HepG2 (cell line): ENCODE measurements around the gene CDK14. TPM values are rescaled to one million over a fixed set of nuclear protein-coding genes. Genes with fewer than 3 reads are reported as not detected.

Experiments used
- ATAC-seq: fragments of 200-7000 bp; cut with Tn5 transposase; 3 replicates; pipeline ENCODE4 v1.9.1; 2020; ENCODE audit warnings: mild to moderate bottlenecking, moderate library complexity
- BruUV-seq: library from RNA; stranded (reverse); fragments of 400-500 nt; replicated peaks from 2 replicates; lab custom pipeline; 2021; lab: Mats Ljungman, UMichigan
- CTCF ChIA-PET: fragments of 300-600 bp; formaldehyde crosslinking; extraction: SDS; loops from one replicate; lab custom pipeline; 2021; ENCODE audit warnings: low total read pairs, inconsistent platforms, low intra/inter-chr PET ratio; lab: Yijun Ruan, JAX
- POLR2A ChIA-PET: fragments of 350-600 bp; sonication (Branson Sonifier 250); formaldehyde crosslinking; loops from one replicate; lab custom pipeline; 2020; ENCODE audit warnings: antibody characterized with exemption, inconsistent platforms; lab: Yijun Ruan, JAX
- DNase-seq: peaks from one replicate; pipeline ENCODE4 v3.0.0-alpha.2; 2015; ENCODE audit warnings: low spot score
- FAIRE-seq: peaks from 3 replicates; lab custom pipeline; 2011; peaks lifted over from hg19 to GRCh38; lab: Jason Lieb, UNC
- H2AFZ ChIP-seq: one replicate; pipeline ENCODE4 v1.6.1; 2011; ENCODE audit warnings: low read length, inconsistent platforms
- H3K27ac ChIP-seq: fragments of 300-600 bp; 3 replicates; pipeline ENCODE4 v1.8.0; 2011; ENCODE audit warnings: mixed run types, mild to moderate bottlenecking, mixed read lengths, low read length, inconsistent platforms; ENCODE audit not compliant: insufficient read depth; ENCODE audit errors: extremely low read length
- H3K27me3 ChIP-seq, 2 experiments: fragments of 200-600 bp in 1 of 2; 2 replicates in 1 of 2; 3 replicates in 1 of 2; pipeline versions ENCODE4 v1.6.0 to v1.8.0; 2011; ENCODE audit warnings: low read length in 2 of 2, mild to moderate bottlenecking in 2 of 2, moderate library complexity in 2 of 2, inconsistent platforms in 1 of 2; ENCODE audit not compliant: insufficient read depth in 2 of 2, control insufficient read depth in 1 of 2
- H3K36me3 ChIP-seq, 2 experiments: fragments of 200-600 bp in 1 of 2; replicated peaks in 1 of 2; 2 replicates in 1 of 2; 3 replicates in 1 of 2; pipeline versions ENCODE4 v1.5.1 to v1.8.0; 2011; ENCODE audit warnings: low read length in 2 of 2, inconsistent platforms in 1 of 2; ENCODE audit not compliant: insufficient read depth in 2 of 2, control insufficient read depth in 1 of 2
- H3K4me1 ChIP-seq: 2 replicates; pipeline ENCODE4 v1.5.1; 2012; ENCODE audit warnings: low read length, inconsistent platforms; ENCODE audit not compliant: insufficient read depth
- H3K4me2 ChIP-seq: 2 replicates; pipeline ENCODE4 v1.6.0; 2011; ENCODE audit warnings: low read depth, low read length, inconsistent platforms
- H3K4me3 ChIP-seq, 3 experiments: fragments of 200-600 bp in 1 of 3; sonication (generic), shearing (Covaris generic) in 1 of 3; replicated peaks in 1 of 3; 2 replicates each; pipeline ENCODE4 v1.5.1; 2011 to 2016; ENCODE audit warnings: low read length in 3 of 3, inconsistent platforms in 2 of 3, low read depth in 2 of 3, mild to moderate bottlenecking in 2 of 3, control low read depth in 1 of 3, mixed read lengths in 1 of 3; ENCODE audit not compliant: insufficient read depth in 1 of 3
- H3K79me2 ChIP-seq: one replicate; pipeline ENCODE4 v1.6.1; 2011; ENCODE audit warnings: low read length, inconsistent platforms; ENCODE audit not compliant: insufficient read depth
- H3K9ac ChIP-seq: 2 replicates; pipeline ENCODE4 v1.6.0; 2011; ENCODE audit warnings: mild to moderate bottlenecking, low read depth, low read length, inconsistent platforms; ENCODE audit not compliant: insufficient read depth
- H3K9me3 ChIP-seq: 2 replicates; pipeline ENCODE4 v1.5.1; 2012; ENCODE audit warnings: mild to moderate bottlenecking, low read length
- H4K20me1 ChIP-seq: 2 replicates; pipeline ENCODE4 v1.6.0; 2011; ENCODE audit warnings: inconsistent platforms, mild to moderate bottlenecking, low read length, moderate library complexity; ENCODE audit not compliant: insufficient read depth
- ATF2 ChIP-seq: sonication (generic); formaldehyde crosslinking; IDR thresholded peaks from 2 replicates; pipeline ENCODE4 v1.4.0; 2020; ENCODE audit warnings: missing genetic modification reagents
- MLX ChIP-seq: IDR thresholded peaks from 2 replicates; pipeline ENCODE4 v1.6.1; 2016
- REL ChIP-seq: sonication (generic); formaldehyde crosslinking; conservative IDR thresholded peaks from 2 replicates; pipeline ENCODE4 v1.8.0; 2022; ENCODE audit warnings: mild to moderate bottlenecking, missing genetic modification reagents, moderate library complexity
- SAFB2 ChIP-seq: sonication (generic); formaldehyde crosslinking; IDR thresholded peaks from 2 replicates; pipeline ENCODE4 v1.5.1; 2020; ENCODE audit warnings: missing genetic modification reagents, low read depth, mild to moderate bottlenecking, borderline replicate concordance
- SNAPC4 ChIP-seq: sonication (generic); formaldehyde crosslinking; IDR thresholded peaks from 2 replicates; pipeline ENCODE4 v1.4.0; 2020; ENCODE audit warnings: mild to moderate bottlenecking, missing genetic modification reagents
- ZNF605 ChIP-seq: sonication (generic); formaldehyde crosslinking; IDR thresholded peaks from 2 replicates; pipeline ENCODE4 v1.8.0; 2022; ENCODE audit warnings: mild to moderate bottlenecking, missing genetic modification reagents
- WGBS: methylation state at CpG from one replicate; pipeline ENCODE4 v1.1.6; 2017; ENCODE audit warnings: low lambda C conversion rate; 5-methylcytosine and 5-hydroxymethylcytosine counted together
- in situ Hi-C: cut with HindIII; loops from 2 replicates; pipeline ENCODE4 v1.10.0; 2017; ENCODE audit warnings: low pct_unique_long_range_greater_than_20kb; ENCODE audit not compliant: extremely low pct_ligation_motif_present
- intact Hi-C: fragments of 100-400 bp; cut with micrococcal nuclease; formaldehyde crosslinking; loops from one replicate; pipeline ENCODE4 v1.10.0; 2022; ENCODE audit not compliant: unreplicated experiment
- polyA plus RNA-seq, 8 experiments: library from polyadenylated mRNA; depleted of rRNA in 3 of 8; stranded (reverse) in 7 of 8; unstranded in 1 of 8; fragments of >200 nt; fragmentation: Illumina TruSeq in 4 of 8; extraction: Trizol in 4 of 8; gene quantifications; 2 replicates each; pipeline versions ENCODE4 v1.2.1 to v1.2.3, GENCODE V29; 2011 to 2016; ENCODE audit warnings: low read depth in 4 of 8, missing spikeins in 1 of 8, mixed read lengths in 1 of 8; ENCODE audit not compliant: insufficient read depth in 1 of 8
- total RNA-seq, 5 experiments: library from RNA; depleted of rRNA; stranded (reverse); fragments of >200 nt; fragmentation: Illumina TruSeq; extraction: Trizol; gene quantifications; 2 replicates each; pipeline ENCODE4 v1.2.3, GENCODE V29; 2016; ENCODE audit warnings: low read depth in 1 of 5
- TF ChIP-seq, protein P1 (sequence below): sonication (generic); formaldehyde crosslinking; IDR thresholded peaks from 2 replicates; pipeline ENCODE4 v1.8.0; 2022; ENCODE audit warnings: mild to moderate bottlenecking, missing genetic modification reagents, borderline replicate concordance

CDK14 gene
- total and polyA plus RNA-seq, 2 of the 13 experiments (the other 11 are each of a cell fraction or from before 2014, with no cell fraction given): 0.26 to 0.71 TPM

- Histone ChIP-seq H3K27me3 (no peaks in the 10 kb centered on the region), H3K4me3 (no peak overlapping the region), H3K4me2 (no peak overlapping the region), H3K9me3 (no peaks in the 10 kb centered on the region), H3K27ac (no peak overlapping the region), H3K36me3 (no peaks in the 10 kb centered on the region), H4K20me1 (no peaks in the 10 kb centered on the region), H3K79me2 (no peaks in the 10 kb centered on the region), H2AFZ (no peak overlapping the region), H3K4me1 (no peaks in the 10 kb centered on the region), H3K9ac (no peak overlapping the region)
- ChIA-PET CTCF (no interaction called here), POLR2A (no interaction called here)
- TF ChIP-seq ZNF605 (CRISPR knock-in tag) (no peak), ATF2 (CRISPR knock-in tag) (no peak)
- intact Hi-C loops: no loop called here
- FAIRE-seq (no peak), ATAC-seq (no peak), DNase-seq (no peak)
- no TSS peak for BruUV-seq
- 90% methylated on average over 1 of the region's 1 CpG for WGBS
- in situ Hi-C loops: no loop called here
Observed at GRCh38 chr7:91043186-91043585, 447.1 kb downstream of the CDK14 start.

DNA sequence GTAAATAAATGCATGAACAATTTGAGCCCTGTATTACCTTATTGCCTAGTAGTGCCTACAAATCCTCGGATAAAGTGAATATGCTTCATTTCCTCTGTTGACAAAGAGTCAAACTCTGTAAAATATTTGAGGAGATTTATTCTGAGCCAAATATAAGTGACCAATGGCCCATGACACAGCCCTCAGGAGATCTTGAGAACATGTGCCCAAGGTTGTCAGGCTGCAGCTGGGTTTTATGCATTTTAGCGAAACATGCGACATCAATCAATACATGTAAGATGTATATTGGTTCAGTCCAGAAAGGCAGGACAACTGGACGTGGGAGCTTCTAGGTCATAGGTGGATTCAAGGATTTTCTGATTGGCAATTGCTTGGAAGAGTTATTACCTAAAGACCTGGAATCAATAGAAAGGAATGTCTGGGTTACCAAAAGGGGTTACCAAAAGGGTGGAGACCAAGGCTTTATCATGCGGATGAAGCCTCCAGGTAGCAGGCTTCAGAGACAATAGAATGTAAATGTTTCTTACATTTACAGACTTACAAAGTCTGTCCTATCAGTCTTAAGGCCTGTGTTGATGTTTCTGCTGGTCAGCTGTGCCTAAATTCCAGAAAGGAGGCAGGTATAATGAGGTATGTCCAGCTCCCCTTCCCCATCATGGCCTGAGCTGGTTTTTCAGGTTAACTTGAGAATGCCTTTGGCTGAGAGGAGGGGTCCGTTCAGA, 448.0 kb downstream of the CDK14 start:
- intact Hi-C loops: no loop called here
- no TSS peak for BruUV-seq
- POLR2A ChIA-PET: no interaction called here
- TF ChIP-seq REL: no peak
- TF ChIP-seq SNAPC4 (CRISPR knock-in tag): no peak
- TF ChIP-seq, protein P1, sequence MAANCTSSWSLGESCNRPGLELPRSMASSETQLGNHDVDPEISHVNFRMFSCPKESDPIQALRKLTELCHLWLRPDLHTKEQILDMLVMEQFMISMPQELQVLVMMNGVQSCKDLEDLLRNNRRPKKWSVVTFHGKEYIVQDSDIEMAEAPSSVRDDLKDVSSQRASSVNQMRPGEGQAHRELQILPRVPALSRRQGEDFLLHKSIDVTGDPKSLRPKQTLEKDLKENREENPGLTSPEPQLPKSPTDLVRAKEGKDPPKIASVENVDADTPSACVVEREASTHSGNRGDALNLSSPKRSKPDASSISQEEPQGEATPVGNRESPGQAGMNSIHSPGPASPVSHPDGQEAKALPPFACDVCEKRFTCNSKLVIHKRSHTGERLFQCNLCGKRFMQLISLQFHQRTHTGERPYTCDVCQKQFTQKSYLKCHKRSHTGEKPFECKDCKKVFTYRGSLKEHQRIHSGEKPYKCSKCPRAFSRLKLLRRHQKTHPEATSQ (CRISPR knock-in tag): no peak
- no peak for TF ChIP-seq MLX (CRISPR knock-in tag)
- TF ChIP-seq SAFB2: no peak

More for the DNA sequence above, 448.0 kb downstream of the CDK14 start:
- 56% methylated on average over 6 of the region's 6 CpGs for WGBS
- Histone ChIP-seq H3K27me3 (no peaks in the 10 kb centered on the region), H3K4me2 (no peak overlapping the region), H3K27ac (no peak overlapping the region), H4K20me1 (no peaks in the 10 kb centered on the region), H3K79me2 (no peaks in the 10 kb centered on the region), H3K9me3 (no peaks in the 10 kb centered on the region), H3K4me1 (no peaks in the 10 kb centered on the region), H2AFZ (no peak overlapping the region), H3K9ac (no peak overlapping the region), H3K4me3 (no peak overlapping the region), H3K36me3 (no peaks in the 10 kb centered on the region)
- in situ Hi-C loops: no loop called here
- CTCF ChIA-PET: no interaction called here
- no peak for FAIRE-seq
- DNase-seq: no peak
- no peak for ATAC-seq
